Measurements from ENCODE around the gene CEP41.

- TF ChIP-seq TSHZ2 (CRISPR knock-in tag; IDR thresholded peaks at IDR 0.05) (no peak), ZFP30 (CRISPR knock-in tag; IDR thresholded peaks at IDR 0.05) (no peak), PATZ1 (CRISPR knock-in tag; IDR thresholded peaks at IDR 0.05; ENCODE audit: borderline replicate concordance) (no peak), ZC3H10 (CRISPR knock-in tag; IDR thresholded peaks at IDR 0.05) (no peak)
These were observed 9.8 kb downstream of the CEP41 start for GRCh38 chr7:130430841-130431666.

Data from SK-N-SH treated with all-trans-retinoic acid at 6 μM for 48 hours (cell line).